Coronary artery (tissue), 2 donors: Measurements from ENCODE around the gene SMIM21.

ENCODE experiments used
- DNase-seq: peaks from one replicate; pipeline ENCODE4 v3.0.0-alpha.2; 2017; ENCODE audit warnings: low spot score
- H3K27ac ChIP-seq, 2 donors: fragments of 200-600 bp; sonication (generic); one replicate each; pipeline ENCODE4 v1.5.1; 2016 to 2019
- H3K4me3 ChIP-seq: fragments of 200-600 bp; sonication (generic); 2 replicates; pipeline ENCODE4 v1.5.1; 2016; ENCODE audit warnings: mild to moderate bottlenecking, moderate library complexity
- CTCF ChIP-seq: fragments of 200-600 bp; sonication (generic); IDR thresholded peaks from one replicate; pipeline ENCODE4 v1.5.1; 2019; ENCODE audit warnings: antibody characterized with exemption

Gene SMIM21

GRCh38 chr18:75408554-75409506 is 18.7 kb downstream of the SMIM21 start:
- no peak for TF ChIP-seq CTCF
- H3K4me3 ChIP-seq, result no peak overlapping the region
- no peak for DNase-seq
- H3K27ac ChIP-seq, result no peak overlapping the region

- DNase-seq, result no peak
- TF ChIP-seq CTCF, result no peak
- Histone ChIP-seq H3K4me3 (peak overlapping the region; percentile 19), H3K27ac (no peak overlapping the region)
Observed at GRCh38 chr18:75407468-75408437, 19.8 kb downstream of the SMIM21 start.

- H3K27ac ChIP-seq, result no peak overlapping the region
- no peak for DNase-seq
- no peak for TF ChIP-seq CTCF
Observed at GRCh38 chr18:75406491-75407445, 20.7 kb downstream of the SMIM21 start.

GRCh38 chr18:75405351-75405750 is 22.2 kb downstream of the SMIM21 start:
- H3K4me3 ChIP-seq, result no peak overlapping the region
- H3K27ac ChIP-seq, result no peak overlapping the region
- no peak for DNase-seq
- no peak for TF ChIP-seq CTCF

More at GRCh38 chr18:75406491-75407445, 20.7 kb downstream of the SMIM21 start:
- no peak overlapping the region for H3K4me3 ChIP-seq

- Histone ChIP-seq H3K4me3 (no peak overlapping the region), H3K27ac (no peak overlapping the region)
- no peak for DNase-seq
- no peak for TF ChIP-seq CTCF
Observed at GRCh38 chr18:75400366-75400765, 27.1 kb downstream of the SMIM21 start.

- no peak for TF ChIP-seq CTCF
- Histone ChIP-seq H3K27ac (no peak overlapping the region), H3K4me3 (no peak overlapping the region)
- DNase-seq, result no peak
Observed at GRCh38 chr18:75395137-75395536, 32.4 kb downstream of the SMIM21 start.
